Measurements from ENCODE around the gene SLC16A4. TPM values are rescaled to one million over a fixed set of nuclear protein-coding genes. Genes with fewer than 3 reads are reported as not detected.

The SLC16A4 gene
- total and polyA plus RNA-seq, 2 of the 8 experiments (the other 6 are each of a cell fraction or from before 2014, with no cell fraction given): 0.30 to 0.43 TPM

- Histone ChIP-seq H4K8ac (ENCODE audit: extremely low read depth, insufficient read depth, low read length) (peak overlapping the region; percentile 96; the same call in 1 of the 2 replicates), H3K56ac (replicated peaks; ENCODE audit: insufficient read length, low read depth, low read length) (peak overlapping the region; percentile 95), H2BK12ac (ENCODE audit: low read depth, low read length) (no peak overlapping the region), H3K4me1 (replicated peaks in 1 of 4; ENCODE audit: control insufficient read depth in 3 of 4, insufficient read depth in 4 of 4, low read length in 3 of 4) (peaks cover 0 to 18% (median 15%) of the 10 kb centered on the region in 4 experiments; a peak in 6 of 7 replicates), H2AFZ (ENCODE audit: low read length) (peak overlapping the region; percentile 22; the same call in 1 of the 2 replicates), H2BK5ac (ENCODE audit: low read depth, low read length) (peak overlapping the region; percentile 95), H2AK5ac (ENCODE audit: low read depth, low read length) (no peak overlapping the region), H3K79me1 (ENCODE audit: low read depth, low read length) (peaks cover 11% of the 10 kb centered on the region), H4K91ac (replicated peaks; ENCODE audit: insufficient read length, low read length) (peak overlapping the region; percentile 79), H2BK20ac (ENCODE audit: low read length) (no peak overlapping the region), H3K9ac (replicated peaks in 1 of 4; ENCODE audit: extremely low read depth in 1 of 4, low read depth in 3 of 4, low read length in 3 of 4) (peak overlapping the region; percentile 68 to 91 (median 89)), H3K36me3 (ENCODE audit: control insufficient read depth in 2 of 4, insufficient read depth in 4 of 4, low read length in 3 of 4) (peaks cover 0 to 25% (median 8%) of the 10 kb centered on the region in 4 experiments; a peak in 6 of 8 replicates), H4K20me1 (replicated peaks in 1 of 2; ENCODE audit: control insufficient read depth in 1 of 2, insufficient read depth in 2 of 2, low read length in 2 of 2) (peaks cover 18 to 23% of the 10 kb centered on the region in 2 experiments), H2BK120ac (replicated peaks; ENCODE audit: low read depth, low read length) (no peak overlapping the region), H4K5ac (ENCODE audit: insufficient read length, low read depth, low read length) (peak overlapping the region; percentile 78), H3K79me2 (ENCODE audit: control insufficient read depth in 1 of 2, insufficient read depth in 2 of 2, low read length in 2 of 2) (peaks cover 27 to 34% of the 10 kb centered on the region in 2 experiments), H3K23ac (ENCODE audit: insufficient read length) (no peak overlapping the region), H3K27ac (ENCODE audit: low read depth, low read length) (peak overlapping the region; percentile 94), H3K18ac (ENCODE audit: extremely low read depth, low read length) (peak overlapping the region; percentile 26), H3K14ac (ENCODE audit: insufficient read length) (peak overlapping the region; percentile 82), H3K27me3 (replicated peaks in 1 of 4; ENCODE audit: control insufficient read depth in 3 of 4, extremely low read depth in 1 of 4, insufficient read depth in 3 of 4, low read length in 3 of 4) (no peaks in the 10 kb centered on the region), H3K4me3 (ENCODE audit: extremely low read depth in 1 of 4, insufficient read depth in 2 of 4, low read depth in 3 of 4, low read length in 4 of 4) (peak overlapping the region; percentile 69 to 97 (median 94)), H3K23me2 (ENCODE audit: low read depth, low read length) (peaks cover 6% of the 10 kb centered on the region; the same call in 1 of the 2 replicates), H2BK15ac (ENCODE audit: low read length) (no peak overlapping the region), H3K4ac (replicated peaks; ENCODE audit: insufficient read length, low read depth, low read length) (peak overlapping the region; percentile 92), H3K9me3 (ENCODE audit: insufficient read depth in 2 of 2, low read depth in 1 of 2, low read length in 1 of 2) (no peaks in the 10 kb centered on the region; a peak in 1 of 4 replicates), H3K4me2 (ENCODE audit: insufficient read depth in 1 of 2, low read depth in 2 of 2, low read length in 2 of 2) (peak overlapping the region; percentile 78 to 80)
- DNase-seq (ENCODE audit: low read depth in 1 of 2, low spot score in 2 of 2): peak in 1 of 2 experiments; percentile 67
- ChIA-PET CTCF (ENCODE audit: partially characterized antibody) (interaction anchor here (0.7 to 11.4 kb wide), 19 partner anchors 9 to 221 kb away, joined by 3 to 146 read pairs (median 4); partner anchors contain the start of gene KCNC4), POLR2A (ENCODE audit: partially characterized antibody) (interaction anchor here (0.6 to 6.2 kb wide), 27 partner anchors 9 to 162 kb away, joined by 3 to 47 read pairs (median 6); partner anchors contain the start of gene KCNC4)
- WGBS, 2 experiments (ENCODE audit: extremely low coverage in 1 of 2, insufficient coverage in 1 of 2, insufficient read length in 1 of 2, insufficient replicate concordance in 2 of 2, low coverage in 1 of 2, low lambda C conversion rate in 2 of 2, missing lambda C conversion rate in 1 of 2): 3% methylated on average over 36 of the region's 36 CpGs; no CpG with 5 or more reads in 1 of the 2 experiments
- FAIRE-seq: no peak
- TF ChIP-seq TBP (IDR thresholded peaks at IDR 0.05; ENCODE audit: low read depth, low read length) (peak; percentile 36; the same call in 1 of the 2 replicates), BRCA1 (IDR thresholded peaks at IDR 0.05; ENCODE audit: low read depth, low read length) (no peak), RBBP5 (IDR thresholded peaks at IDR 0.05; ENCODE audit: borderline replicate concordance, low read depth, low read length) (0 out of 2 replicates have a peak, but pooled peaks have one; percentile 61), SUZ12 (IDR thresholded peaks at IDR 0.05; ENCODE audit: low read length) (no peak), CREB1 (IDR thresholded peaks at IDR 0.05) (no peak), POLR2AphosphoS5 (IDR thresholded peaks at IDR 0.05; ENCODE audit: low read depth, low read length) (peak; percentile 17; the same call in 1 of the 2 replicates), SIN3A (conservative IDR thresholded peaks at IDR 0.05 in 1 of 2, IDR thresholded peaks at IDR 0.05 in 1 of 2; ENCODE audit: low read depth in 1 of 2, low read length in 2 of 2) (0 out of 4 replicates have a peak, but pooled peaks of 1 of the 2 experiments have one; percentile 15), POLR2A (IDR thresholded peaks at IDR 0.05; ENCODE audit: control extremely low read depth in 1 of 2, low read depth in 2 of 2, low read length in 2 of 2) (no peak; a peak in 1 of 3 replicates), CTBP2 (IDR thresholded peaks at IDR 0.05; ENCODE audit: borderline replicate concordance, insufficient read depth, insufficient read length, low read length) (no peak), MAFK (IDR thresholded peaks at IDR 0.05; ENCODE audit: low read depth, low read length) (no peak), MAX (IDR thresholded peaks at IDR 0.05) (peak; percentile 85), SP4 (IDR thresholded peaks at IDR 0.05; ENCODE audit: low read length) (0 out of 2 replicates have a peak, but pooled peaks have one; percentile 2)
Observed at GRCh38 chr1:110337704-110338308, 53.0 kb downstream of the SLC16A4 start.

Data from H1 (cell line).